AG09319 (cell line): ENCODE data around the gene LRRC9.

ENCODE experiments used
- DNase-seq: peaks from one replicate; pipeline ENCODE4 v3.0.0-alpha.2; 2010; ENCODE audit warnings: low read depth; ENCODE audit errors: extremely low read depth
- CTCF ChIP-seq: IDR thresholded peaks from 2 replicates; pipeline ENCODE4 v1.5.1; 2011; ENCODE audit warnings: low read depth, mild to moderate bottlenecking, inconsistent platforms, low read length, moderate library complexity

LRRC9 gene

GRCh38 chr14:60067882-60068281, 147.9 kb downstream of the LRRC9 start:
- no peak for DNase-seq
- TF ChIP-seq CTCF, result no peak

GRCh38 chr14:60079723-60080122, 159.8 kb downstream of the LRRC9 start:
- TF ChIP-seq CTCF, result no peak; the same call in 1 of the 2 replicates
- DNase-seq, result no peak

GRCh38 chr14:60085085-60085484, 165.1 kb downstream of the LRRC9 start:
- TF ChIP-seq CTCF, result no peak
- no peak for DNase-seq

GRCh38 chr14:60085693-60086092, 165.7 kb downstream of the LRRC9 start:
- TF ChIP-seq CTCF, result no peak
- no peak for DNase-seq

GRCh38 chr14:60087668-60088067, 167.7 kb downstream of the LRRC9 start:
- no peak for TF ChIP-seq CTCF

GRCh38 chr14:60089221-60089620, 169.3 kb downstream of the LRRC9 start:
- no peak for DNase-seq
- no peak for TF ChIP-seq CTCF

More at GRCh38 chr14:60087668-60088067, 167.7 kb downstream of the LRRC9 start:
- DNase-seq, result no peak

GRCh38 chr14:60090864-60091519, 171.0 kb downstream of the LRRC9 start:
- peak; percentile 40 for DNase-seq
- no peak for TF ChIP-seq CTCF
